ENCODE results near the gene DIO2. TPM values are rescaled to one million over a fixed set of nuclear protein-coding genes. Genes with fewer than 3 reads are reported as not detected.

The DIO2 gene
- total RNA-seq, 1 donor from 2014 or later, result 0.09 TPM

DNA sequence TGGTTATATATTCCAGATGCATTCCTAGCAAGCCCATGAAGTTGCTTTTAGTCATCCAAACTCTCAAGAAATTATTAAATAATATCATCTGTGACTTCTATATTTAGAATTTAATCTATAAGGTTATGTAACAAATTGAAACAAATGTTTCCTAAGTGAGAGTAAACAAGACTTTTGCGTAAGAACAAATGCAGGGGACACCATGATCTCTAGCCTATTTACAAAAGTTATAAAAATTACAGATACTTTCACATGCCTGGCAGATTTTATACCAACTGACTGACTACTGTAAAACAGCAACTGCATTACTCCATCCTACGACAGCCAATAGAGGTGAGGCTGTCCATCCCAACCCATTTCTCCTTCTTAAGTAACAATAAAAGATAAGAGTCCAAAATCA, 20.4 kb upstream of the DIO2 start:
- TF ChIP-seq, protein P1, sequence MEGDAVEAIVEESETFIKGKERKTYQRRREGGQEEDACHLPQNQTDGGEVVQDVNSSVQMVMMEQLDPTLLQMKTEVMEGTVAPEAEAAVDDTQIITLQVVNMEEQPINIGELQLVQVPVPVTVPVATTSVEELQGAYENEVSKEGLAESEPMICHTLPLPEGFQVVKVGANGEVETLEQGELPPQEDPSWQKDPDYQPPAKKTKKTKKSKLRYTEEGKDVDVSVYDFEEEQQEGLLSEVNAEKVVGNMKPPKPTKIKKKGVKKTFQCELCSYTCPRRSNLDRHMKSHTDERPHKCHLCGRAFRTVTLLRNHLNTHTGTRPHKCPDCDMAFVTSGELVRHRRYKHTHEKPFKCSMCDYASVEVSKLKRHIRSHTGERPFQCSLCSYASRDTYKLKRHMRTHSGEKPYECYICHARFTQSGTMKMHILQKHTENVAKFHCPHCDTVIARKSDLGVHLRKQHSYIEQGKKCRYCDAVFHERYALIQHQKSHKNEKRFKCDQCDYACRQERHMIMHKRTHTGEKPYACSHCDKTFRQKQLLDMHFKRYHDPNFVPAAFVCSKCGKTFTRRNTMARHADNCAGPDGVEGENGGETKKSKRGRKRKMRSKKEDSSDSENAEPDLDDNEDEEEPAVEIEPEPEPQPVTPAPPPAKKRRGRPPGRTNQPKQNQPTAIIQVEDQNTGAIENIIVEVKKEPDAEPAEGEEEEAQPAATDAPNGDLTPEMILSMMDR (conservative IDR thresholded peaks at IDR 0.05), result no peak
- Mint-ChIP-seq H3K4me3 (no peak overlapping the region), H3K4me1 (no peaks in the 10 kb centered on the region), H3K36me3 (ENCODE audit: low read depth) (peaks cover 6% of the 10 kb centered on the region), H3K27me3 (ENCODE audit: low read depth) (no peaks in the 10 kb centered on the region), H3K27ac (ENCODE audit: unreplicated experiment) (no peak overlapping the region), H3K9me3 (peaks cover 20% of the 10 kb centered on the region)
- DNase-seq (ENCODE audit: low read depth, low spot score), result no peak

GRCh38 chr14:80223696-80224465, 12.6 kb upstream of the DIO2 start:
- Mint-ChIP-seq H3K27ac (ENCODE audit: unreplicated experiment) (no peak overlapping the region), H3K4me1 (no peaks in the 10 kb centered on the region), H3K27me3 (ENCODE audit: low read depth) (no peaks in the 10 kb centered on the region), H3K9me3 (peaks cover 8% of the 10 kb centered on the region), H3K36me3 (ENCODE audit: low read depth) (no peaks in the 10 kb centered on the region), H3K4me3 (no peak overlapping the region)
- DNase-seq (ENCODE audit: low read depth, low spot score), result no peak
- TF ChIP-seq, protein P1 (conservative IDR thresholded peaks at IDR 0.05), result no peak

DNA sequence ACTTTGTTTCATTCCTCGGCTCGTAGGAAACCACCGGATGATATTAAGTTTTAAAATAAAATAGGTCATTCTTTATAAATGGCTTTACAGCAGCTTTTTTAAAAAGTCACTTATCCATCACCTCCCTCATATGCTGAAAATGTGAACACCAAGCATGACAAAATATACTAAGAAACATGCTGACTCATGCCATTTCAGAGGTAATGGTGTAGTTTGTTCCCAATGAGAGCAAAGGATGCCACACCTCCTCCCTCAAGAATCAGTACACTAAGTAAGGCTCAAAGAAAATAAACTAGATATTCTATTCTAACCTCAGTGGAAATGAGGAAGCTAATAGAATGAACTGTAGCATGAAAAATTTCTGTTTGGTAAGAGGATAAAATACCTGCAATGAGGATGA, 5.5 kb upstream of the DIO2 start:
- H3K9me3 Mint-ChIP-seq, result no peaks in the 10 kb centered on the region
- no peaks in the 10 kb centered on the region for H3K36me3 Mint-ChIP-seq (ENCODE audit: low read depth)
- H3K27ac Mint-ChIP-seq (ENCODE audit: unreplicated experiment), result no peak overlapping the region

DNA sequence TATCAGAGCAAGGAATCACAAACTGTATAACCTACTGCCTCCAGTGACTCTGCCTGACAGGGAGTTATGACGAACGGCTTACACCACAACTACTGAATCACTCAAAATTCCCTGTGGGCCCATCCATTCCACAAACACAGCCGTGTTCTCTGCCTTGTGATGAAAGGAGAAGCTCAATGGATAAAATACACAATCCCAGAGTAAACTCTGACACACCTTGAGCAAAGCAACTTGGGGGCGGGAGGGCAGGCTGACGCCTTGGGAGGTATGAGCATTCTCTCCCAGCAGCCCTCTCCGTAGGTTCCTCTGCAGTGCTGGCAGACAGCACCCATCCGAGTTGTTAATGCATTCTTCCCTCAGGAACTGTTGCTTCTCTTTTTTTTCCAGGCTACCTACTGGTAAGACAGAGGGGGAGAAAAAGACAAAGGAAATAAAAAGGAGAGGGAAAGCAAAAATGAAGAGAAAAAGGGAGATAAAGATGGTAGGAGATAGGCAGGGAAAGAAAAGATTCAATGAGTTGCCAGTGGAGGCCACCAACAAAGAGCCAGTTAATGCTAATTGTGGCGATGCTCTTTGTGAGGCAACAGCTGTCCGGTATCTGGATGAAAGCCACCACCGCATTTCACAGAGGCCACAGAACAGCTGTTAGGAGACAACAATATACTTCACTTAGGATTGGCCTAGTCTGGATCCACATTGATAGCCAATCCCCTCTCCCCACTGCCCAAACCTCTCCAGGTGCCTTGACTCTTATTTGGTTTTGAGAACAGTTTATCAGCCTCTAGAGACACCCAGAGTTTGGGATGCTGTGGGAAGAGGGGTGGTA, 4.7 kb upstream of the DIO2 start:
- H3K36me3 Mint-ChIP-seq (ENCODE audit: low read depth), result no peaks in the 10 kb centered on the region
- H3K4me1 Mint-ChIP-seq, result peaks cover 9% of the 10 kb centered on the region
- H3K27me3 Mint-ChIP-seq (ENCODE audit: low read depth), result no peaks in the 10 kb centered on the region
- TF ChIP-seq, protein P1 (conservative IDR thresholded peaks at IDR 0.05), result no peak
- H3K27ac Mint-ChIP-seq (ENCODE audit: unreplicated experiment), result no peak overlapping the region
- no peak overlapping the region for H3K4me3 Mint-ChIP-seq
- DNase-seq (ENCODE audit: low read depth, low spot score), result no peak
- no peaks in the 10 kb centered on the region for H3K9me3 Mint-ChIP-seq

More for the DNA sequence above, 5.5 kb upstream of the DIO2 start:
- H3K4me1 Mint-ChIP-seq, result peaks cover 8% of the 10 kb centered on the region
- TF ChIP-seq, protein P1 (conservative IDR thresholded peaks at IDR 0.05), result no peak
- H3K27me3 Mint-ChIP-seq (ENCODE audit: low read depth), result no peaks in the 10 kb centered on the region
- H3K4me3 Mint-ChIP-seq, result no peak overlapping the region
- no peak for DNase-seq (ENCODE audit: low read depth, low spot score)

DNA sequence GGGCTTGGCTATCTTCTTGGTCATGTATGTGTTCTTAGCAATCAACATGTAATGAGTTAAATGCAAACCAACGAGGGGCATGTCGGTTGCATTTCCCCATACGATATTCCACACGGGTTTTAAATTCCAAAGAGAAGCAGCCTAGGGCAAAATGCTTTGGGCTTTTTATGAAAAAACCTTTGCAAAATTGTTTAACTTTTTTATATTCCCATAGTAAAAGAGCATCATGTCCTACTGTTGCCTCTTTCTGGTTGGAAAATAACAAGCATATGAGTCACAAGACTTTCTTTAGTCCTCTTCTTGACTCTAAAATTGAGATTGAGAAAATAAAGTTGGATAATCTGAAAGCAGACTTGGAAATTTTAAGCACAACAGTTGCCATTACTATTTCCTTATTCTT, 3.8 kb upstream of the DIO2 start:
- Mint-ChIP-seq H3K27ac (ENCODE audit: unreplicated experiment) (no peak overlapping the region), H3K4me3 (no peak overlapping the region), H3K9me3 (no peaks in the 10 kb centered on the region), H3K4me1 (peaks cover 9% of the 10 kb centered on the region), H3K36me3 (ENCODE audit: low read depth) (no peaks in the 10 kb centered on the region), H3K27me3 (ENCODE audit: low read depth) (no peaks in the 10 kb centered on the region)
- DNase-seq (ENCODE audit: low read depth, low spot score), result no peak
- TF ChIP-seq, protein P1 (conservative IDR thresholded peaks at IDR 0.05), result no peak
